ENCODE data around the gene DDO. TPM values are rescaled to one million over a fixed set of nuclear protein-coding genes. Genes with fewer than 3 reads are reported as not detected.
"Not testable (repeated sequence)": the region's sequence is repeated elsewhere in the genome, so short reads cannot be mapped to it uniquely, and the experiment has no call there.

The DDO gene
- total RNA-seq, 1 experiment from 2014 or later = not detected

GRCh38 chr6:110351546-110351945 lies 63.8 kb downstream of the DDO start:
- H3K27ac ChIP-seq (ENCODE audit: low read depth, low read length, poor library complexity, severe bottlenecking) = no peak overlapping the region
- POLR2A ChIA-PET (ENCODE audit: low non-redundant PET) = no interaction called here
- no peaks in the 10 kb centered on the region for H3K36me3 ChIP-seq (ENCODE audit: insufficient read depth, low read length, poor library complexity, severe bottlenecking)
- intact Hi-C loops (cut with micrococcal nuclease; ENCODE audit: unreplicated experiment) = loop anchor here (10.0 kb wide), 1 partner anchor 167 kb away; the partner anchor contains the start of gene CDC40
- H3K4me3 ChIP-seq (ENCODE audit: low read depth, low read length, poor library complexity, severe bottlenecking) = no peak overlapping the region
- DNase-seq (ENCODE audit: low spot score) = no peak
- no TSS peak for BruUV-seq (replicated peaks)
- no peak for TF ChIP-seq EZH2 (IDR thresholded peaks at IDR 0.05; ENCODE audit: borderline replicate concordance, low read depth, low read length, poor library complexity, severe bottlenecking)
- TF ChIP-seq CTCF (conservative IDR thresholded peaks at IDR 0.05; ENCODE audit: low read depth, low read length) = no peak
- no peaks in the 10 kb centered on the region for H3K9me3 ChIP-seq (ENCODE audit: low read depth, low read length, poor library complexity, severe bottlenecking)
- no peaks in the 10 kb centered on the region for H3K27me3 ChIP-seq (replicated peaks; ENCODE audit: insufficient read depth, low read depth, low read length, poor library complexity)
- peaks cover 60% of the 10 kb centered on the region for H3K4me1 ChIP-seq (ENCODE audit: insufficient read depth, low read length, poor library complexity, severe bottlenecking)
- CTCF ChIA-PET = no interaction called here

- H3K27ac ChIP-seq (ENCODE audit: low read depth, low read length, poor library complexity, severe bottlenecking); CTCF ChIA-PET; H3K9me3 ChIP-seq (ENCODE audit: low read depth, low read length, poor library complexity, severe bottlenecking); DNase-seq (ENCODE audit: low spot score); H3K27me3 ChIP-seq (replicated peaks; ENCODE audit: insufficient read depth, low read depth, low read length, poor library complexity); H3K36me3 ChIP-seq (ENCODE audit: insufficient read depth, low read length, poor library complexity, severe bottlenecking); H3K4me3 ChIP-seq (ENCODE audit: low read depth, low read length, poor library complexity, severe bottlenecking); BruUV-seq (replicated peaks); POLR2A ChIA-PET (ENCODE audit: low non-redundant PET): not testable (repeated sequence)
- H3K4me1 ChIP-seq (ENCODE audit: insufficient read depth, low read length, poor library complexity, severe bottlenecking) = peaks cover 51% of the 10 kb centered on the region
- intact Hi-C loops (cut with micrococcal nuclease; ENCODE audit: unreplicated experiment) = loop anchor here (10.0 kb wide), 1 partner anchor 166 kb away; the partner anchor contains the start of gene CDC40
These were observed 64.8 kb downstream of the DDO start for GRCh38 chr6:110350593-110350992.

- Histone ChIP-seq H3K27me3 (replicated peaks; ENCODE audit: insufficient read depth, low read depth, low read length, poor library complexity) (no peaks in the 10 kb centered on the region), H3K36me3 (ENCODE audit: insufficient read depth, low read length, poor library complexity, severe bottlenecking) (no peaks in the 10 kb centered on the region), H3K9me3 (ENCODE audit: low read depth, low read length, poor library complexity, severe bottlenecking) (no peaks in the 10 kb centered on the region), H3K27ac (ENCODE audit: low read depth, low read length, poor library complexity, severe bottlenecking) (no peak overlapping the region), H3K4me1 (ENCODE audit: insufficient read depth, low read length, poor library complexity, severe bottlenecking) (peaks cover 36% of the 10 kb centered on the region), H3K4me3 (ENCODE audit: low read depth, low read length, poor library complexity, severe bottlenecking) (no peak overlapping the region)
- no peak for TF ChIP-seq CTCF (conservative IDR thresholded peaks at IDR 0.05; ENCODE audit: low read depth, low read length)
- no peak for TF ChIP-seq EZH2 (IDR thresholded peaks at IDR 0.05; ENCODE audit: borderline replicate concordance, low read depth, low read length, poor library complexity, severe bottlenecking)
- ChIA-PET POLR2A (ENCODE audit: low non-redundant PET) (interaction anchor here (0.6 kb wide), 1 partner anchor 14 kb away, joined by 3 read pairs; no protein-coding TSS in a partner anchor), CTCF (no interaction called here)
- no TSS peak for BruUV-seq (replicated peaks)
- intact Hi-C loops (cut with micrococcal nuclease; ENCODE audit: unreplicated experiment) = no loop called here
- DNase-seq (ENCODE audit: low spot score) = no peak
These were observed 66.2 kb downstream of the DDO start for GRCh38 chr6:110348961-110349690.

- H3K9me3 ChIP-seq (ENCODE audit: low read depth, low read length, poor library complexity, severe bottlenecking) = no peaks in the 10 kb centered on the region
- intact Hi-C loops (cut with micrococcal nuclease; ENCODE audit: unreplicated experiment) = no loop called here
- no peak for DNase-seq (ENCODE audit: low spot score)
- H3K4me3 ChIP-seq (ENCODE audit: low read depth, low read length, poor library complexity, severe bottlenecking) = no peak overlapping the region
- no peaks in the 10 kb centered on the region for H3K36me3 ChIP-seq (ENCODE audit: insufficient read depth, low read length, poor library complexity, severe bottlenecking)
- H3K27me3 ChIP-seq (replicated peaks; ENCODE audit: insufficient read depth, low read depth, low read length, poor library complexity) = no peaks in the 10 kb centered on the region
- peaks cover 16% of the 10 kb centered on the region for H3K4me1 ChIP-seq (ENCODE audit: insufficient read depth, low read length, poor library complexity, severe bottlenecking)
- no TSS peak for BruUV-seq (replicated peaks)
- ChIA-PET CTCF (no interaction called here), POLR2A (ENCODE audit: low non-redundant PET) (interaction anchor here (0.5 kb wide), 1 partner anchor 96 kb away, joined by 6 read pairs; no protein-coding TSS in a partner anchor)
- H3K27ac ChIP-seq (ENCODE audit: low read depth, low read length, poor library complexity, severe bottlenecking) = no peak overlapping the region
- TF ChIP-seq EZH2 (IDR thresholded peaks at IDR 0.05; ENCODE audit: borderline replicate concordance, low read depth, low read length, poor library complexity, severe bottlenecking) (no peak), CTCF (conservative IDR thresholded peaks at IDR 0.05; ENCODE audit: low read depth, low read length) (no peak)
These were observed 70.3 kb downstream of the DDO start for GRCh38 chr6:110345025-110345424.
